Panc1 (cell line): Measurements from ENCODE around the gene GPR152.

ENCODE experiments used
- CTCF ChIP-seq: fragments of 450-650 bp; IDR thresholded peaks from 2 replicates; pipeline ENCODE4 v1.5.1; 2017; ENCODE audit warnings: mild to moderate bottlenecking
- POLR2AphosphoS5 ChIP-seq: IDR thresholded peaks from 2 replicates; pipeline ENCODE4 v1.6.1; 2012; ENCODE audit warnings: mild to moderate bottlenecking, low read depth, low read length, moderate library complexity
- SIN3A ChIP-seq: IDR thresholded peaks from 2 replicates; pipeline ENCODE4 v1.6.1; 2012; ENCODE audit warnings: low read depth, mild to moderate bottlenecking, low read length, moderate library complexity, borderline replicate concordance; ENCODE audit not compliant: insufficient read depth
- TCF7L2 ChIP-seq: IDR thresholded peaks from 2 replicates; pipeline ENCODE4 v1.6.1; 2011; ENCODE audit warnings: mild to moderate bottlenecking, low read depth, low read length, inconsistent platforms

DNA sequence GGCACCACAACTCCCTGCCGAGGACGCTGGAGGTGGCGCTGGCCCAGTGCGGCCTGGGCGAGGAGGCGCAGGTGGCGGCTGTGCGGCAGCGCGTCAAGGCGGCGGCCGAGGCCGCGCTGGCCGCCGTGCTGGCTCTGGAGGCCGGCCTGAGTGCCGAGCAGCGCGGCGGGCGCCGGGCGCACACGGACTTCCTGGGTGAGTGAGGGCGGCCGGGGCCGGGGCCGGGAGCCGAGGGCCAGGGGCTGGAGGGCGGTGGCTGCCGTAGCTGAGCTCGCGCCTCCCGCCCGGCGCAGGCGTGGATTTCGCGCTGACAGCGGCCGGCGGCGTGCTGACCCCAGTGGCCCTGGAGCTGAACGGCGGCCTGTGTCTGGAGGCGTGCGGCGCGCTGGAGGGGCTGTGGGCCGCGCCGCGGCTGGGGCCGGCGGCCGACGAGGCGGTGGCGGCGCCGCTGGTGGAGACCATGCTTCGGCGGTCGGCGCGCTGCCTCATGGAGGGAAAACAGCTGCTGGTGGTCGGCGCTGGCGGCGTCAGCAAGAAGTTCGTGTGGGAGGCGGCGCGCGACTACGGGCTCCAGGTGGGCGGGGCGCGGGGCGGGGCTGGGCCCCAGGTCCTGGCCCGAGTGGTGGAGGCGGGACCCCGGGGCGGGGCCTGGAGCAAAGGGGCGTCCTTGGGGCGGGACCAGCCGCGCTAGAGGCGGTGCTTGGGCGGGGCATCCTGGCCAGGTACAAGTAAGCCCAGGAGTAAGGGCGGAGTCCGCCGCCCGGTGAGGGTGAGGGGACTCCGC lies 31.7 kb downstream of the GPR152 start:
- TF ChIP-seq SIN3A (peak; percentile 60; the same call in 1 of the 2 replicates), CTCF (no peak), POLR2AphosphoS5 (peak; percentile 36; the same call in 1 of the 2 replicates), TCF7L2 (no peak)
